Activated CD8-positive, alpha-beta memory T cell treated with anti-CD3 and anti-CD28 coated beads, Interleukin-2, amount 50 U/mL, for 1 hour (primary cell): ENCODE data around the gene NLRP8.
"Not testable (repeated sequence)": the region's sequence is repeated elsewhere in the genome, so short reads cannot be mapped to it uniquely, and the experiment has no call there.

Experiments used
- DNase-seq: peaks from one replicate; pipeline ENCODE4 v3.0.0-alpha.2; 2020; ENCODE audit errors: extremely low read depth

The NLRP8 gene

GRCh38 chr19:55973982-55974381, 26.4 kb downstream of the NLRP8 start:
- no peak for DNase-seq

- no peak for DNase-seq
These were observed 32.8 kb downstream of the NLRP8 start for GRCh38 chr19:55980415-55980814.

GRCh38 chr19:55985254-55985653, 37.6 kb downstream of the NLRP8 start:
- no peak for DNase-seq

DNA sequence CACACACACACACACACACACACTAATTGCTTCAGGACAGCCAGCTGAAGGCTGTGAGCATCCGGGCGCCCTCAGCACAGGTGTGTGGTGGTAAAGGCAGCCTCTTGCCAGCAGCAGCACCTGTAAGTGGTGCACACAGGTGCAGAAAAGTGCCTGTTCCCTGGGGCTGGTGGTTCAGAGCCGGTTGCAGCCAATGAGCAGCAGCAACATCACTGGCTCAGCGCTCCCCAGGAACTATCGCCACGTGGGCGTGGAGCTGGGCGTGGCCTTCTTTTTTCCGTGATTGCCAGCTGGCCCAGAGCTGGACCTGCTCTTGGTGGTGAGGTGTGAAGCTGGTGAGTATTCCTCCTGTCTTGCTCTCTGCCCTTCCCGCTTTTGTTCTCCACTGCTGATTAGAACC, 38.9 kb downstream of the NLRP8 start, which contains the start of gene NLRP5:
NLRP5 (plus strand) TSS at position 289 of the 400 bp plus-strand sequence.
- DNase-seq = no peak

GRCh38 chr19:55990831-55991230, 43.2 kb downstream of the NLRP8 start:
- no peak for DNase-seq

- DNase-seq = no peak
These were observed 45.9 kb downstream of the NLRP8 start for GRCh38 chr19:55993492-55993891.

DNA sequence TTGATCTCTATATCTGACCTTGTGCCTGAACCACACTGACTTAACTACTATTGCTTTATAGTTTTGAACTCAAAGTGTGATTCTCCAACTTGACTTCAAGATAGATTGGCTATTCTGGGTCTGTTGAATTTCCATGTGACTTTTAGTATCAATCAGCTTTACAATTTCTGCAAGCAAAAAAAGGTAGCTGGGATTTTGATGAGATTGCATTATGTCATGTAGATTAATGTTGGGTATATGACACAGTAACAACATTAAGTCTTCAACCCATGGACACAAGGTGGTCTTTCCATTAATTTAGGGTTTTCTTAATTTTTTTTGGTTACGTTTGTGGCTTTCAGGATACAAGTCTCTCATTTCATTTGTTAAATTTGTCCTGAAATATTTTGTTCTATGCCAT, 67.1 kb downstream of the NLRP8 start:
- no peak for DNase-seq

DNA sequence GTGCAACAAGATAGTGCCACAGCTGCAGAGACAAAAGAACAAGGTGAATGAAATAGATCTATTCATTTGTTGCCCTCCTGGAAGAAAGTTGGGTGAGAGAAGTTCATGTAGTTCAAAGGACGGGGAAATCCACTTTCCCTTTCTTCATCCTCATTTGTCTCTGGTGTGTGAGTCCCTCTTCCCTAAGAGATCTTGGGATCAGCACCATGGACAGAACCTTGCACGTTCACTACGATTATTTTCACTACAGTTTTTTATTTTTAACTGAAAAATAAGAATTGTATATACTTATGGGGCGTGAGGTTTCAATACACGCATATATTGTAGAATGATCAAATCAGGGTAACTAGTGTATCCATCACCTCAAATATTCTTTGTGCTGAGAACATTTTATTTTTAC, 68.1 kb downstream of the NLRP8 start:
- no peak for DNase-seq

GRCh38 chr19:56019325-56019724, 71.7 kb downstream of the NLRP8 start:
- not testable (repeated sequence) for DNase-seq

- not testable (repeated sequence) for DNase-seq
These were observed 72.8 kb downstream of the NLRP8 start for GRCh38 chr19:56020355-56020975.

GRCh38 chr19:56026769-56027168, 79.1 kb downstream of the NLRP8 start:
- DNase-seq = no peak
